SK-N-SH (cell line): Measurements from ENCODE around the gene RAB11FIP5. TPM values are rescaled to one million over a fixed set of nuclear protein-coding genes. Genes with fewer than 3 reads are reported as not detected.

Source experiments
- CTCF ChIA-PET: fragments of 300-600, 350-600 bp; formaldehyde crosslinking; extraction: SDS; loops from one replicate; lab custom pipeline; 2021; lab: Yijun Ruan, JAX
- POLR2A ChIA-PET: fragments of 350-600 bp; sonication (Branson Sonifier 250); formaldehyde crosslinking; extraction: SDS; loops from one replicate; lab custom pipeline; 2020; ENCODE audit warnings: antibody characterized with exemption, inconsistent platforms; lab: Yijun Ruan, JAX
- DNase-seq: peaks from one replicate; pipeline ENCODE4 v3.0.0; 2012
- H2AFZ ChIP-seq: fragments of 200-600 bp; sonication (generic); 2 replicates; pipeline ENCODE4 v1.8.1; 2016; ENCODE audit warnings: antibody characterized with exemption, mild to moderate bottlenecking, low read depth
- H3F3A ChIP-seq: fragments of 200-600 bp; sonication (generic); replicated peaks from 2 replicates; pipeline ENCODE3; 2016; ENCODE audit warnings: antibody characterized with exemption, mild to moderate bottlenecking; ENCODE audit not compliant: insufficient read depth
- H3K27ac ChIP-seq, 2 experiments: fragments of 200-500 bp in 1 of 2; fragments of 200-600 bp in 1 of 2; sonication (Bioruptor generic) in 1 of 2; sonication (generic), shearing (Covaris generic) in 1 of 2; 2 replicates each; pipeline versions ENCODE4 v1.5.1 to v1.6.1; 2014 to 2016; ENCODE audit warnings: low read depth in 2 of 2, inconsistent platforms in 1 of 2, low read length in 1 of 2, mild to moderate bottlenecking in 1 of 2, mixed read lengths in 1 of 2
- H3K27me3 ChIP-seq: fragments of 200-600 bp; sonication (generic), shearing (Covaris generic); 2 replicates; pipeline ENCODE4 v1.6.1; 2016; ENCODE audit warnings: mixed run types; ENCODE audit not compliant: insufficient read depth
- H3K36me3 ChIP-seq, 2 experiments: fragments of 200-500 bp in 1 of 2; fragments of 200-600 bp in 1 of 2; sonication (Bioruptor generic) in 1 of 2; sonication (generic) in 1 of 2; replicated peaks in 1 of 2; 2 replicates each; pipeline versions ENCODE3 to v1.5.1; 2014 to 2016; ENCODE audit warnings: low read length in 1 of 2, mild to moderate bottlenecking in 1 of 2; ENCODE audit not compliant: insufficient read depth in 2 of 2, control insufficient read depth in 1 of 2
- H3K4me1 ChIP-seq, 2 experiments: fragments of 200-500 bp in 1 of 2; fragments of 200-600 bp in 1 of 2; sonication (Bioruptor generic) in 1 of 2; sonication (generic), shearing (Covaris generic) in 1 of 2; 2 replicates each; pipeline versions ENCODE4 v1.5.1 to v1.6.1; 2014 to 2016; ENCODE audit warnings: low read depth in 1 of 2, low read length in 1 of 2, mixed run types in 1 of 2; ENCODE audit not compliant: insufficient read depth in 2 of 2, control insufficient read depth in 1 of 2
- H3K4me2 ChIP-seq: fragments of 200-600 bp; sonication (generic), shearing (Covaris generic); 2 replicates; pipeline ENCODE4 v1.6.1; 2017; ENCODE audit warnings: mixed run types
- H3K4me3 ChIP-seq, 2 experiments: fragments of 200-500 bp in 1 of 2; fragments of 200-600 bp in 1 of 2; sonication (Bioruptor generic) in 1 of 2; sonication (generic), shearing (Covaris generic) in 1 of 2; 2 replicates each; pipeline versions ENCODE4 v1.5.1 to v1.8.1; 2014 to 2016; ENCODE audit warnings: low read depth in 2 of 2, inconsistent platforms in 1 of 2, low read length in 1 of 2, mild to moderate bottlenecking in 1 of 2, mixed read lengths in 1 of 2, moderate library complexity in 1 of 2
- H3K79me2 ChIP-seq: fragments of 200-600 bp; sonication (generic); 2 replicates; pipeline ENCODE4 v1.8.1; 2017; ENCODE audit warnings: mild to moderate bottlenecking; ENCODE audit not compliant: insufficient read depth
- H3K9ac ChIP-seq: fragments of 200-600 bp; sonication (generic); 2 replicates; pipeline ENCODE4 v1.6.1; 2017; ENCODE audit warnings: mixed run types
- H3K9me2 ChIP-seq: fragments of 200-600 bp; sonication (generic); 2 replicates; pipeline ENCODE4 v1.6.1; 2017; ENCODE audit warnings: mixed run types
- H3K9me3 ChIP-seq: fragments of 200-600 bp; sonication (generic); 2 replicates; pipeline ENCODE4 v1.6.1; 2017; ENCODE audit warnings: mixed run types, mild to moderate bottlenecking, moderate library complexity
- H4K20me1 ChIP-seq: fragments of 200-600 bp; sonication (generic); 2 replicates; pipeline ENCODE4 v1.6.1; 2017; ENCODE audit warnings: mild to moderate bottlenecking, mixed run types; ENCODE audit not compliant: insufficient read depth
- CHD2 ChIP-seq: fragments of 150-350 bp; IDR thresholded peaks from 2 replicates; pipeline ENCODE4 v1.6.1; 2018; ENCODE audit warnings: low read length; ENCODE audit not compliant: partially characterized antibody
- ELF1 ChIP-seq: IDR thresholded peaks from 2 replicates; pipeline ENCODE4 v1.4.0; 2012
- EP300 ChIP-seq, 2 experiments: IDR thresholded peaks; 2 replicates each; pipeline versions ENCODE4 v1.4.0 to v1.6.1; 2012; ENCODE audit warnings: borderline replicate concordance in 1 of 2, low read depth in 1 of 2, low read length in 1 of 2
- FOXJ3 ChIP-seq: sonication (generic); formaldehyde crosslinking; IDR thresholded peaks from 2 replicates; pipeline ENCODE4 v1.5.1; 2020; ENCODE audit warnings: mild to moderate bottlenecking, missing genetic modification reagents
- FOXM1 ChIP-seq: IDR thresholded peaks from 2 replicates; pipeline ENCODE4 v1.4.0; 2012; ENCODE audit warnings: low read depth, mild to moderate bottlenecking
- GABPA ChIP-seq: IDR thresholded peaks from 2 replicates; pipeline ENCODE4 v1.4.0; 2012; ENCODE audit warnings: low read depth, mild to moderate bottlenecking
- MAX ChIP-seq: IDR thresholded peaks from 2 replicates; pipeline ENCODE4 v1.4.0; 2012; ENCODE audit warnings: low read depth
- MEF2A ChIP-seq: IDR thresholded peaks from 2 replicates; pipeline ENCODE4 v1.4.0; 2012; ENCODE audit warnings: low read depth, borderline replicate concordance
- MXI1 ChIP-seq: IDR thresholded peaks from 2 replicates; pipeline ENCODE4 v1.6.1; 2012; ENCODE audit warnings: mild to moderate bottlenecking, low read depth, low read length, improper control_type of control experiment
- NFIC ChIP-seq: IDR thresholded peaks from 2 replicates; pipeline ENCODE4 v1.4.0; 2012; ENCODE audit warnings: borderline replicate concordance
- PBX3 ChIP-seq: IDR thresholded peaks from 2 replicates; pipeline ENCODE4; 2012
- POLR2AphosphoS5 ChIP-seq: IDR thresholded peaks from 2 replicates; pipeline ENCODE4 v1.6.1; 2012; ENCODE audit warnings: low read depth, low read length
- RAD21 ChIP-seq: IDR thresholded peaks from 2 replicates; pipeline ENCODE4 v1.6.1; 2012; ENCODE audit warnings: mild to moderate bottlenecking, low read length
- RCOR1 ChIP-seq: fragments of 150-350 bp; IDR thresholded peaks from 2 replicates; pipeline ENCODE4 v1.6.1; 2017; ENCODE audit warnings: antibody characterized with exemption, low read length
- REST ChIP-seq: IDR thresholded peaks from 2 replicates; pipeline ENCODE4 v1.6.1; 2012; ENCODE audit warnings: mild to moderate bottlenecking, low read depth, low read length, moderate library complexity
- RFX5 ChIP-seq: IDR thresholded peaks from 2 replicates; pipeline ENCODE4 v1.6.1; 2012; ENCODE audit warnings: mild to moderate bottlenecking, improper control_type of control experiment, low read length
- SIN3A ChIP-seq: IDR thresholded peaks from 2 replicates; pipeline ENCODE4 v1.6.1; 2012; ENCODE audit warnings: low read depth, mild to moderate bottlenecking, low read length, moderate library complexity, borderline replicate concordance
- TAF1 ChIP-seq: IDR thresholded peaks from 2 replicates; pipeline ENCODE4 v1.6.1; 2012; ENCODE audit warnings: low read depth, mild to moderate bottlenecking, low read length, moderate library complexity, borderline replicate concordance
- TCF12 ChIP-seq: IDR thresholded peaks from 2 replicates; pipeline ENCODE4 v1.4.0; 2012
- USF1 ChIP-seq: IDR thresholded peaks from 2 replicates; pipeline ENCODE4 v1.4.0; 2012; ENCODE audit warnings: low read depth, borderline replicate concordance
- USF2 ChIP-seq: fragments of 150-350 bp; IDR thresholded peaks from 2 replicates; pipeline ENCODE4 v1.6.1; 2017; ENCODE audit warnings: antibody characterized with exemption, low read length, low read depth, borderline replicate concordance
- YY1 ChIP-seq: IDR thresholded peaks from 2 replicates; pipeline ENCODE4 v1.4.0; 2012; ENCODE audit warnings: low read depth, mild to moderate bottlenecking
- WGBS: methylation state at CpG from one replicate; pipeline ENCODE4 v1.1.6; 2017; ENCODE audit warnings: low lambda C conversion rate; 5-methylcytosine and 5-hydroxymethylcytosine counted together
- polyA plus RNA-seq, 3 experiments: library from polyadenylated mRNA; depleted of rRNA; stranded (reverse); fragments of >200 nt; gene quantifications; 2 replicates each; pipeline ENCODE4 v1.2.3, GENCODE V29; 2012

Gene RAB11FIP5
- polyA plus RNA-seq, 1 of the 3 experiments (the other 2 are of a cell fraction) = 17.1 TPM

- Histone ChIP-seq H3K4me3 (no peak overlapping the region), H3K9ac (no peak overlapping the region), H3K4me2 (no peak overlapping the region), H4K20me1 (no peaks in the 10 kb centered on the region; the same call in 1 of the 2 replicates), H3K27ac (no peak overlapping the region), H3K9me3 (no peaks in the 10 kb centered on the region), H3K27me3 (no peaks in the 10 kb centered on the region), H3K79me2 (no peaks in the 10 kb centered on the region), H2AFZ (no peak overlapping the region), H3K9me2 (no peaks in the 10 kb centered on the region), H3K36me3 (peaks cover 0 to 4% of the 10 kb centered on the region in 2 experiments), H3K4me1 (no peaks in the 10 kb centered on the region; a peak in 1 of 4 replicates), H3F3A (no peaks in the 10 kb centered on the region)
- ChIA-PET CTCF (interaction anchor here (1.0 to 1.7 kb wide), 3 partner anchors 130 to 147 kb away, joined by 3 to 6 read pairs (median 3); no protein-coding TSS in a partner anchor), POLR2A (no interaction called here)
- 96% methylated on average over 3 of the region's 3 CpGs for WGBS
- TF ChIP-seq ELF1 (no peak), MEF2A (no peak), PBX3 (no peak), POLR2AphosphoS5 (no peak), CHD2 (no peak), NFIC (no peak), MXI1 (no peak), TAF1 (no peak), RAD21 (no peak), TCF12 (no peak), RFX5 (no peak), YY1 (no peak), FOXM1 (no peak), FOXJ3 (CRISPR knock-in tag) (no peak), EP300 (IDR thresholded peaks at IDR 0.05; ENCODE audit: borderline replicate concordance in 1 of 2, low read depth in 1 of 2, low read length in 1 of 2) (no peak), USF2 (no peak), SIN3A (no peak), MAX (no peak)
- DNase-seq = no peak
These were observed 81.6 kb downstream of the RAB11FIP5 start for GRCh38 chr2:73031095-73031678.

GRCh38 chr2:73028841-73029240, 83.9 kb downstream of the RAB11FIP5 start:
- H3K36me3 ChIP-seq = peaks cover 0 to 4% of the 10 kb centered on the region in 2 experiments
- H3K79me2 ChIP-seq = no peaks in the 10 kb centered on the region
- H2AFZ ChIP-seq = no peak overlapping the region
- no peaks in the 10 kb centered on the region; the same call in 1 of the 2 replicates for H4K20me1 ChIP-seq
- H3K9me3 ChIP-seq = no peaks in the 10 kb centered on the region
- no peak for DNase-seq
- H3K4me1 ChIP-seq = no peaks in the 10 kb centered on the region; a peak in 1 of 4 replicates
- no peak overlapping the region for H3K9ac ChIP-seq
- H3K27me3 ChIP-seq = no peaks in the 10 kb centered on the region
- no peak for TF ChIP-seq REST
- no peak for TF ChIP-seq POLR2AphosphoS5
- TF ChIP-seq RCOR1 = no peak
- TF ChIP-seq GABPA = no peak
- TF ChIP-seq RFX5 = no peak
- no peak for TF ChIP-seq USF1
- TF ChIP-seq TCF12 = no peak
- TF ChIP-seq, all 33 proteins: peak for 0
- ChIA-PET CTCF (no interaction called here), POLR2A (no interaction called here)
- no peaks in the 10 kb centered on the region for H3F3A ChIP-seq
- no peak overlapping the region for H3K4me3 ChIP-seq
- WGBS = 65% methylated on average over 4 of the region's 10 CpGs
- no peak overlapping the region for H3K27ac ChIP-seq
- no peak overlapping the region for H3K4me2 ChIP-seq
- H3K9me2 ChIP-seq = no peaks in the 10 kb centered on the region
